Sigmoid colon (tissue), 7 donors: ENCODE results near the gene ENTREP3. TPM values are rescaled to one million over a fixed set of nuclear protein-coding genes. Genes with fewer than 3 reads are reported as not detected.

Source experiments
- DNase-seq: peaks from one replicate; pipeline ENCODE4 v3.0.0-alpha.2; 2019
- H3K27ac ChIP-seq, 4 donors: fragments of 200-600 bp; sonication (generic); one replicate each; pipeline ENCODE4 v1.5.1; 2016 to 2019; ENCODE audit warnings: mild to moderate bottlenecking in 1 of 4
- H3K27me3 ChIP-seq, 3 donors: fragments of 200-600 bp; sonication (generic); one replicate each; pipeline ENCODE4 v1.5.1; 2019; ENCODE audit warnings: mild to moderate bottlenecking in 1 of 3
- H3K36me3 ChIP-seq, 4 donors: fragments of 200-600 bp; sonication (generic); one replicate each; pipeline ENCODE4 v1.5.1; 2016 to 2019
- H3K4me1 ChIP-seq, 4 donors: fragments of 200-600 bp; sonication (generic); one replicate each; pipeline ENCODE4 v1.5.1; 2017 to 2019
- H3K4me3 ChIP-seq, 4 donors: fragments of 200-600 bp; sonication (generic); one replicate each; pipeline ENCODE4 v1.5.1; 2017 to 2019; ENCODE audit warnings: mild to moderate bottlenecking in 2 of 4, moderate library complexity in 1 of 4
- H3K9me3 ChIP-seq, 4 donors: fragments of 200-600 bp in 3 of 4; sonication (generic) in 3 of 4; one replicate each; pipeline versions ENCODE4 v1.5.1 to v1.6.1; 2013 to 2019
- EP300 ChIP-seq, 4 donors: sonication (generic); formaldehyde crosslinking; IDR thresholded peaks; one replicate each; pipeline ENCODE4 v1.6.1; 2017; ENCODE audit warnings: antibody characterized with exemption in 4 of 4
- POLR2A ChIP-seq, 2 donors: fragments of 450-650 bp; IDR thresholded peaks; one replicate each; pipeline ENCODE4 v1.6.1; 2016; ENCODE audit warnings: antibody characterized with exemption in 2 of 2, mild to moderate bottlenecking in 2 of 2, moderate library complexity in 2 of 2
- POLR2AphosphoS5 ChIP-seq, 4 donors: sonication (generic); formaldehyde crosslinking; IDR thresholded peaks; one replicate each; pipeline ENCODE4 v1.6.1; 2017; ENCODE audit warnings: antibody characterized with exemption in 4 of 4
- WGBS, 2 donors: extraction: QIAGEN DNeasy Blood & Tissue Kit; methylation state at CpG; one replicate each; pipeline ENCODE4 v1.1.7; 2013; 5-methylcytosine and 5-hydroxymethylcytosine counted together
- intact Hi-C: fragments of 100-400 bp; cut with DNase I; formaldehyde crosslinking; loops from one replicate; pipeline ENCODE4 v1.15.1; 2023
- polyA plus RNA-seq, 3 donors: library from polyadenylated mRNA; stranded (reverse); fragments of 200-250 nt; gene quantifications; one replicate each; pipeline ENCODE4 v1.2.3, GENCODE V29; 2013
- total RNA-seq, 4 donors: library from RNA; depleted of rRNA; stranded (reverse); fragments of >200 nt; gene quantifications; one replicate each; pipeline ENCODE4 v1.1.0, GENCODE V29; 2016
- TF ChIP-seq, protein P1 (sequence below), 4 experiments: fragments of 450-650 bp in 3 of 4; fragments of 200-600 bp in 1 of 4; IDR thresholded peaks; one replicate each; pipeline ENCODE4 v1.5.1; 2016 to 2019; ENCODE audit warnings: antibody characterized with exemption in 4 of 4, mild to moderate bottlenecking in 3 of 4, moderate library complexity in 2 of 4
- donor health status: healthy with polysubstance abuse.
- donor health status: Bipolar disorder and iron deficiency.
- donor health status: healthy.

Gene ENTREP3
- total and polyA plus RNA-seq, 7 donors = 5.4 to 44.0 (median 15.7) TPM

DNA sequence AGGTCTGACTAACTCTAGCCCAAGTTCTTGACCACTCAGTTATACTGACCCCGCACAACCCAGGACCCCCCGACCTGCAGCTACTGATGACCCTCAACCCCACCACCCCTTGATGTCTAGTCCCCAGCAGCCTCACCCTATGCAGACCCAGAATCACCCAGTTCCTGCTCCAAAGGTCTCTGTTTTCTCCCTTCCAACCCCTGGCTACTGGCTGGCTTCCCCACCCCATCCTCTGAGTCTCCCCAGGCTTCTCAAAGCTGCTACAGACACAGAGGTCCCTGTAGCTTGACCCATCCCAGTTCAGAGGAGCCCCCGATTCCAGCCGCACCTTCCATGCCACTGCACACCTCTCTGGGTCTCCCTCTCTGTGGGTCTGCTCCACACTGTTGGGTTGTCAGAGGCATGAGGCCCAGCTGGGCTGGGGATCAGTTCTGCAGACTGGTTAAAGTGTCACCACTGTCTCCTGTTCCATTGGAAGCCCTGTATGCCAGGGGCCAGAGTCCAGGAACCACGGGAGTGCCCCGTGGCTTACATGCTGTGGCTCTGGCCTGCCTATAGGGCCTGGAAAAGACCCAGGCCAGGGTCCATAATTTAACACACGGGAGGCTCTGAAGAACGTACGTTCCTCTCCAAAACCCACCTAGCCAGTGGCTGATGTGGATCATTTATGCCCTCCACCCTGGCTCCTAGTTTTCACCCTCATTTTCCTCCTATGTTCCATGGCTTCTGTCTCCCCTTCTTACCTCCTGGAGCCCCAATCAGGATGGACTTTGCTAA, 45.5 kb upstream of the ENTREP3 start:
- no peaks in the 10 kb centered on the region for H3K4me1 ChIP-seq
- no peak overlapping the region for H3K4me3 ChIP-seq
- no peak for DNase-seq
- intact Hi-C loops = no loop called here
- TF ChIP-seq, protein P1, sequence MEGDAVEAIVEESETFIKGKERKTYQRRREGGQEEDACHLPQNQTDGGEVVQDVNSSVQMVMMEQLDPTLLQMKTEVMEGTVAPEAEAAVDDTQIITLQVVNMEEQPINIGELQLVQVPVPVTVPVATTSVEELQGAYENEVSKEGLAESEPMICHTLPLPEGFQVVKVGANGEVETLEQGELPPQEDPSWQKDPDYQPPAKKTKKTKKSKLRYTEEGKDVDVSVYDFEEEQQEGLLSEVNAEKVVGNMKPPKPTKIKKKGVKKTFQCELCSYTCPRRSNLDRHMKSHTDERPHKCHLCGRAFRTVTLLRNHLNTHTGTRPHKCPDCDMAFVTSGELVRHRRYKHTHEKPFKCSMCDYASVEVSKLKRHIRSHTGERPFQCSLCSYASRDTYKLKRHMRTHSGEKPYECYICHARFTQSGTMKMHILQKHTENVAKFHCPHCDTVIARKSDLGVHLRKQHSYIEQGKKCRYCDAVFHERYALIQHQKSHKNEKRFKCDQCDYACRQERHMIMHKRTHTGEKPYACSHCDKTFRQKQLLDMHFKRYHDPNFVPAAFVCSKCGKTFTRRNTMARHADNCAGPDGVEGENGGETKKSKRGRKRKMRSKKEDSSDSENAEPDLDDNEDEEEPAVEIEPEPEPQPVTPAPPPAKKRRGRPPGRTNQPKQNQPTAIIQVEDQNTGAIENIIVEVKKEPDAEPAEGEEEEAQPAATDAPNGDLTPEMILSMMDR (IDR thresholded peaks at IDR 0.05) = no peak
- no peak for TF ChIP-seq POLR2AphosphoS5 (IDR thresholded peaks at IDR 0.05)
- no peak for TF ChIP-seq POLR2A (IDR thresholded peaks at IDR 0.05)
- TF ChIP-seq EP300 (IDR thresholded peaks at IDR 0.05) = no peak
- whole genome bisulfite sequencing, 2 donors = 54 to 83% methylated on average over 9 of the region's 9 CpGs
- H3K27ac ChIP-seq = no peak overlapping the region
- no peaks in the 10 kb centered on the region for H3K9me3 ChIP-seq
- H3K27me3 ChIP-seq = peaks cover 6 to 19% (median 6%) of the 10 kb centered on the region in 3 donors
- H3K36me3 ChIP-seq = no peaks in the 10 kb centered on the region

DNA sequence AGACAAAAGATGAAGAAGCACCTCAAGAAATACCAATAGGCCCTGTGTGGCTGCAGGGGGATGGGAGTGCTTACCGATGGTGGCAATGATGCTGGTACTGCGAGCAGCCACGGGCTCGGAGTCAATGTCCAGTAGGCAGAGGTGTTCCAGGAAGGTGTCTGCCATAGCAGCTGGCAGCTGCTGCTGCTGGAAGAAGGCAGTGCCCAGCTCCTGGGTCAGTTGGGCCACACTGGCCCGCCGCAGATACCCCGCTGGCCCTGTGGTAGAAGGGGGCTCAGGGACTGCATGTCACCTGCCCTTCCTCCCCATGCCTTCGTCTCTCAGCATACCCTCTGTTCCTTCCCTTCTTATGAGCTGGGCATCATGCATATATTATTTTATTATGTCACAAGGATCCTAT, 44.7 kb upstream of the ENTREP3 start:
- H3K9me3 ChIP-seq = no peaks in the 10 kb centered on the region
- H3K4me3 ChIP-seq = no peak overlapping the region
- intact Hi-C loops = no loop called here
- DNase-seq = no peak
- no peaks in the 10 kb centered on the region for H3K36me3 ChIP-seq
- peaks cover 0 to 5% (median 4%) of the 10 kb centered on the region in 4 donors for H3K4me1 ChIP-seq
- peaks cover 10 to 26% (median 14%) of the 10 kb centered on the region in 3 donors for H3K27me3 ChIP-seq
- TF ChIP-seq POLR2A (IDR thresholded peaks at IDR 0.05) (no peak), EP300 (IDR thresholded peaks at IDR 0.05) (no peak), POLR2AphosphoS5 (IDR thresholded peaks at IDR 0.05) (no peak)
- TF ChIP-seq, protein P1 (IDR thresholded peaks at IDR 0.05) = no peak
- H3K27ac ChIP-seq = no peak overlapping the region
- 92 to 93% methylated on average over 8 of the region's 8 CpGs for WGBS, 2 donors

DNA sequence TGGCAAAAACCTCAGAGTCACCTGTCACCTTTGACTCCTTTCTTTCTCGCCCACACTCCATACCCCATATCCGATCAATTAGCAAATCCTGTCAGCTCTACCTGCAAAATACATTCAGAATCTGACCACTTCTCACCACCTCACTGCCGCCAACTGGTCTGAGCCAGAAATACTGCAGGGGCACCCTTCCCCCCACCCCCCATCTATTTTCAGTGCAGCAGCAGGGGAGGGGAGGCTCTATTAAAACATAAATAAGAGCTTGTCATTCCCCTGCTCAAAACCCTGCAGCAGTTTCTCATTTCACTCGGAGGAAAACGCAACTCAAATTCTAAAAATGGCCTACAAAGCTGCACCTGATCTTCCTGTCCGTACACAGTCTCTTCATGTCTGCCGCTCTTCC, 42.1 kb upstream of the ENTREP3 start:
- Histone ChIP-seq H3K4me1 (peaks cover 0 to 7% (median 6%) of the 10 kb centered on the region in 4 donors), H3K36me3 (no peaks in the 10 kb centered on the region), H3K27ac (no peak overlapping the region), H3K4me3 (no peak overlapping the region), H3K9me3 (no peaks in the 10 kb centered on the region), H3K27me3 (peaks cover 10 to 42% (median 20%) of the 10 kb centered on the region in 3 donors)
- intact Hi-C loops = no loop called here
- DNase-seq = no peak
- 74 to 91% methylated on average over 7 of the region's 7 CpGs for WGBS, 2 donors
- TF ChIP-seq EP300 (IDR thresholded peaks at IDR 0.05) (no peak), POLR2A (IDR thresholded peaks at IDR 0.05) (no peak), POLR2AphosphoS5 (IDR thresholded peaks at IDR 0.05) (no peak)
- TF ChIP-seq, protein P1 (IDR thresholded peaks at IDR 0.05) = no peak

DNA sequence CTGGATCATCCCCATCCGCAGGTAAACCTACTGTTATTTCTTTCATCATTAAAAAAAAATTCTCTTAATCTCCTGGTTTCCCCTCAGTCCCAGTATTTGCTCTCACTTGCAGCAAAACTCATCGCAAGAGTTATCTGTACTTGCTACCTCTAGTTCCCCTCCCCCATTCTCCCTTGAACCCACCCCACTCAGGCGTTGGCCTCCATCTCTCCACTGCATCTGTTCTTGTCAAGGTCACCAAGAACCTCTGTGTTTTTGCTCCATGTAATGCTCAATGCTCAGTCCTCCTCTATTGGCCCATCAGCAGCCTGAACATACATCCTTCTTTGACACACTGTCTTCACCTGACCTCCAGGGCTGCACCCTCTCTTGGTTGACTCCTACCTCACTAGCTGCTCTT, 41.4 kb upstream of the ENTREP3 start:
- no peak for DNase-seq
- 67 to 86% methylated on average over 3 of the region's 3 CpGs for WGBS, 2 donors
- Histone ChIP-seq H3K4me3 (no peak overlapping the region), H3K4me1 (peaks cover 0 to 7% (median 6%) of the 10 kb centered on the region in 4 donors), H3K36me3 (no peaks in the 10 kb centered on the region), H3K9me3 (no peaks in the 10 kb centered on the region), H3K27ac (no peak overlapping the region), H3K27me3 (peaks cover 10 to 42% (median 20%) of the 10 kb centered on the region in 3 donors)
- intact Hi-C loops = no loop called here
- TF ChIP-seq POLR2AphosphoS5 (IDR thresholded peaks at IDR 0.05) = no peak

DNA sequence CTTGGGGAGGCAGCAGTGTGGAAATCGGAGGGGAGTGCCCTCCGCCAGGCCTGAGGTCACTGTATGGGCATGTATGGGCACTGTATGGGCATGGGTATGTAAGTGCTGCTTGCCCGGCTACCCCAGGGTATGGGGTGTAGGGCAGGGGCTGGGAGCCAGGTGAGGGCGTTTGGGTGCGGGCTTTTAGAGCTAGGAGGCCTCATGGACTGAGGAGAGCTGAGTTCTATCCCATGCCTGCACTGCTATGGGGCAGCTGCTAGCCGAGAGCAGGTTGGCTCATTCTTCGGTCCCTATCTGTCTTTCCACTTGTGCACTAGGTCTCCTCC, 40.6 kb upstream of the ENTREP3 start:
- no peak for TF ChIP-seq POLR2A (IDR thresholded peaks at IDR 0.05)
- WGBS, 2 donors = 91 to 92% methylated on average over 7 of the region's 7 CpGs
- Histone ChIP-seq H3K4me1 (peaks cover 0 to 7% (median 6%) of the 10 kb centered on the region in 4 donors), H3K36me3 (no peaks in the 10 kb centered on the region), H3K9me3 (no peaks in the 10 kb centered on the region), H3K27me3 (peaks cover 10 to 42% (median 20%) of the 10 kb centered on the region in 3 donors), H3K27ac (no peak overlapping the region), H3K4me3 (no peak overlapping the region)
- intact Hi-C loops = no loop called here
- no peak for DNase-seq
